GM18498 (cell line): ENCODE results near the gene LRRC63.
A peak's percentile ranks its signal among the peaks of the same experiment; 100 is the strongest.
"Not testable (repeated sequence)": the region's sequence is repeated elsewhere in the genome, so short reads cannot be mapped to it uniquely, and the experiment has no call there.

Experiments
- ATAC-seq: cut with Tn5 transposase; IDR thresholded peaks from one replicate; pipeline ENCODE4 v1.9.1; 2021; ENCODE audit warnings: mild to moderate bottlenecking, moderate library complexity; ENCODE audit not compliant: unreplicated experiment

Gene LRRC63

GRCh38 chr13:46235286-46235685 is 23.6 kb downstream of the LRRC63 start:
- ATAC-seq: no peak

DNA sequence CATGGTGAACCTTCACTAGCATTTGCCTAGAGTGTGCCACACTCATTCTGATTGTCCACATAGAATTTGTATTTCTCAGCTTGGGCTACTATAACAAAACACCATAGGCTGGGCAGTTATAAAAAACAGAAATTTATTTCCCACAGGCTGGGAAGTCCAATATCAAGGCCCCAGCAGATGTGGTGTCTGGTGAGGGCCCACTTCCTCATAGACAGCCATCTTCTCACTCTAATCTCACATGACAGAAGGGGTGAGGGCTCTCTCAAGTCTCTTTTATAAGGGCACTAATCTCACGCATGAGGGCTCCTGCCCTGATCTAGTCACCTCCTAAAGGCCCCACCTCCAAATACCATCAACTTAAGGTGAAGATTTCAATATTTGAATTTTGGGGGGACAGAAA is 53.6 kb downstream of the LRRC63 start:
- no peak for ATAC-seq

DNA sequence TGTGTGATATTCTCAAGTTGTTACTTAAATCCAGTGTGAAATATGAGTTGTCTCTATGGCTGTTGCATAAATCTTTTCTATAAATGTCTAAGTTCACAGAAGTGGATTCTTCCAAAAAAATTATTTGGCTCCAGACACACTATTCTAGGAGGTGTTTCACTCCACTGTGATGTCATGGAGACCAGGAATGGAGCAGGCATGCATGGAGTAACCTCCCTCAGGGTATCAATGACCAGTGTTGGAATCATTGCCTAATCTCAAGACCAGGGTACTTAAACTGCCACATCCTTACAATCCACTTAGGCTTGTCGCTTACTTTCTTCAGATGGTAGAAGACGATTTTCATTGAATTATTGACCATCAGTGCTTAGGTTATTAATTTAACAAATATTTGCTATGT is 55.4 kb downstream of the LRRC63 start:
- no peak for ATAC-seq

GRCh38 chr13:46270416-46270815 is 58.7 kb downstream of the LRRC63 start:
- no peak for ATAC-seq

DNA sequence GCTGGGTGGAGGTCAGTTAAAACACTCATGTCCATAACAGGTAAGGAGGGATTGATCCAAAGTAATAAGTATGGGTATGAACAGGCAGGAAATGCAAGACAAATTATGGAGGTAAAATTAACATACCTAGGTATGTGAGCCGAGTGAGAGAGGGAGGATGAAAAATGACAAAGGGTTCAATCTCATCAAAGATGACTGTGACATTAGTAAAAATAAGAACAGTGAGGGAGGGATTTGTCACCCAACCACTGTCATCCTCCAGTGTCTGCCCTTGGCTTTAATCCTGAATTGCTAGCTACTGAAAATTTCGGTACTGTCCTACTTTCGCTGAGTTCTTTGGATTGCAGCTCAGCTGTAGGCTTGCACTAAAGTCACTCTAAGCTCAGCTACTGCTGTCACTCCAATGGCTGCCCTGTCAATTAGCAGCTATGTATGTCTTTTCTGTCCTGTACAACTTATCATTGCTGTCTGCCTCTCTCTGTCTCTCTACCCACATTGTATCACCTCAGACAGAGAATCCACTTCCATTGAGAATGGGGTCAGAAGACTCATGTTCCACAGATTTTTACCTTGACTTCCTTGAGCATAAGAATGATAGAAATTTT is 62.5 kb downstream of the LRRC63 start:
- ATAC-seq: no peak

DNA sequence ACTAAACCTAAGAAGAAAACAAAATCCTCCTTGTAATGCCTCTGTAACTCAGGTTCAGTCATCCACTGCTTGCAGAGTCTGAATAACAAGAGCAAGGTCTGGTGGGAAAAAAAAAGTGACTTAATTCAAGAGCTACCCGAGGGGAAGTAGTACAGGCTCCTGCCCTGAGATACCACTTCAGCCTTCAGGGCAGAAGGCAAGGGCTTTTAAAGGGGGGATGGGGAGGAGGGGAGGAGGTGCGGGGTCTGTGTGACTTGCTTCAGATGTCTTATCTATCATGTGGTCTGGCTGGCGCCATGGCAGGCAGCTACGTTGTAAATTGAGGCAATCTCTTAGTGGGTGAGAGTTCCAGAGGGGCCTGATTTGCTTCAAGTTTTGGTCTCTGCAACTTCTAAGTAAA is 66.7 kb downstream of the LRRC63 start:
- no peak for ATAC-seq

- ATAC-seq: no peak
These were observed 70.1 kb downstream of the LRRC63 start for GRCh38 chr13:46281779-46282178.

GRCh38 chr13:46283912-46284824 is 72.4 kb downstream of the LRRC63 start:
- ATAC-seq: not testable (repeated sequence)

DNA sequence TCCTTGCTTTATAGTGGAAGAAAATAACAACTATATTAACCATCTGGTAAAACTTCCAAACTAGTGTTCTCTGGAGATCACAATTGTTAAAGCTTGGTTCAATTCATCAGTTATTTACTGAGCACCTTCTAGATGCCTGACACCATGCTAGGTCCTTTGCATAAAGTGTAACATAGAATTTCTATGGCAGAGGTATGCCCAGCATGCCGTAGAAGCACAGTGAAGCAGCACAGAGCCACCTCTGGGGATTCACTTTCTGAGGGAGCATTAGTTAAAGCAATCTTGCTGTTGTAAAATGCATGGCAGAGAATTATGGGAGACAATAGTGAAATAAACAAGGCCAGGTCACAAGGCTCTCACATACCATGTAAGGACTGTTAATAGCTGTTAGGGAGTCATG is 75.2 kb downstream of the LRRC63 start:
- ATAC-seq: no peak

GRCh38 chr13:46288570-46289259 is 77.0 kb downstream of the LRRC63 start:
- ATAC-seq: no peak

GRCh38 chr13:46289260-46289955 is 77.7 kb downstream of the LRRC63 start:
- no peak for ATAC-seq

DNA sequence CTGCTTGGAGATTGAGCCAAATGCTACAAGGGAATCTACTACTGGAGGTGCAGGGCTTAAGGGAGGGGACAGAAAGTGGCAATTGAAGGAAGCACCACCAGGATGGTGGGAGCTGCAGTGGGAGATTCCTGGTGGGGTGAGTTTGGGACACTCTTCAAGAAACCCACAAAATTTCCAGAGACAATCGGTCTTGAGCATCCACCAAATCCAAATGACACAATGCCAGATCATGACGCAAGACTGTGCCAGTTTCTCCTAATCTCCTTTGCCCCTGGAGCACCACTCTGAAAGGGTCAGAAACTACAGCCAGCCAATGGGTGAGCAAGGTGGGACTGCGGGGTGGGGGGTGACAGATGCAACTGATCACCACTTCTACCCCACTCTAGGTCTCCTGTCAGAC is 78.7 kb downstream of the LRRC63 start:
- no peak for ATAC-seq

DNA sequence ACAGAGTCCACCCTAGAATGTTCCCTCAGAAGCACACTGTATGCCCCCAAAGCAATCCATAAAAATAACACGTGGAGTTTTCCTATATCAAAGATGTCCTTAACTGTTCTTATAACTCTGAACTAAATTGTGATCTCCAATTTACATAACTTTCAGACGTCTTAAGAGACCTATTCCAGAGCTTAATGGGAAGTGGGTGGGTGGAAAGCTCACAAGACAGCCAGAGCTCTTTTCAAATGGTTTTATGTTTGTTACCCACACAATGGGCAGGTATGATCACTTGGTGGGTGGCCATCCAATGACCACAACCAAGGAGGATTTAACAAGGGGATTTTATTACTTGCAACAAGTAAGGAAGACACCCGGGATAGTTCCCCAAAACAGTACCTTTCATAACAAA is 81.7 kb downstream of the LRRC63 start:
- ATAC-seq: no peak

- ATAC-seq: peak; percentile 72
These were observed 83.9 kb downstream of the LRRC63 start for GRCh38 chr13:46295491-46296114.

DNA sequence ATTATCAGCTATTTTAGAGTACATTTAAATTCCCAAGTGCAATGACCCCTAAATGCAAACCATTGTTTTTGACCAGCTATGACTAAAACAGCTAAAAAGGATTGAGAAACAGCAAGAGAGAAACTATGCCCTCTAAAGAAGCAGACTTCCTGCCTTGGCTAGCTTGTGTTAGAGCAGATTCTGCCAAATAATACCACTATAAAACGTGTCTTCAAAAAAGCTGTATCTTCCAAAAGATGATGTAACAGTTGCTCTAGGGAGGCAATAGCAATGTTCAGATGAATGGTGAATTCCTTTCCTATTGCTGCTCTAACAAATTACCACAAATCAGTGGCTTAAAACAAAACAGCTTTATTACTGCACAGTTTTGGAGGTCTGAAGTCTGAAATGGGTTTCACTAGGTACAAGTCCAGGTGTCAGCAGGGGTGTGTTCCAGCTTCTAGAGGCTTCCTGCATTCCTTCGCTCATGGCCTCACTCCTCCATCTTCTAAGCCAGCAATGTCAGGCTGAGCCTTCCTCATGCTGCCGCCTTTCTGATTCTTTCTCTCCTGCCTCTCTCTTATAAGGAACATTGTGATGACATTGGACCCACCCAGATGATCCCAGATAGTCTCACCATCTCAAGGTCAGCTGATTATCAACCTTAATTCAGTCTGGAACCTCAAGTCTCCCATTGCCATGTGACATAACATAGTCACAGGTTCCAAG is 84.5 kb downstream of the LRRC63 start:
- peak; percentile 52 for ATAC-seq

- no peak for ATAC-seq
These were observed 85.2 kb downstream of the LRRC63 start for GRCh38 chr13:46296921-46297320.

GRCh38 chr13:46297361-46297811 is 85.7 kb downstream of the LRRC63 start:
- no peak for ATAC-seq

GRCh38 chr13:46303742-46304385 is 92.1 kb downstream of the LRRC63 start:
- ATAC-seq: no peak

DNA sequence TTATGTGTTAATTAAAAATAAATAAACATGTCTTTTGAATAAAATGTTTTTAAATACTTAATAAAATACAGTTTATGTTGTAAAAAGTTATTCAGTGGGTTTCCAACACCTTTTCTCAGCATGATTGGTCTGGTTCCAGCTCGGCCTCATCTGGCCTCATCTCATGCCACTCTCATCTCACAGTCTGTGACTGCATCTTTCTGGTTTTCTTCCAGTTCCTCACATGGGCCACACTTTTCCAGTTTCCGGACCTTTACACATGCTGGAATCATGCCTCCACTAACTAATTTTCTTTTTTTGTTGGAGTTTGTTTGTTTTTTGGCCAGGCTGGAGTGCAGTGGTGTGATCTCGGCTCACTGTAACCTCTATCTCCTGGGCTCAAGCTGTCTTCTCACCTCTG is 92.8 kb downstream of the LRRC63 start:
- ATAC-seq: no peak

GRCh38 chr13:46307554-46307953 is 95.8 kb downstream of the LRRC63 start:
- no peak for ATAC-seq
